ENCODE results near the gene LPP.

Gene LPP

DNA sequence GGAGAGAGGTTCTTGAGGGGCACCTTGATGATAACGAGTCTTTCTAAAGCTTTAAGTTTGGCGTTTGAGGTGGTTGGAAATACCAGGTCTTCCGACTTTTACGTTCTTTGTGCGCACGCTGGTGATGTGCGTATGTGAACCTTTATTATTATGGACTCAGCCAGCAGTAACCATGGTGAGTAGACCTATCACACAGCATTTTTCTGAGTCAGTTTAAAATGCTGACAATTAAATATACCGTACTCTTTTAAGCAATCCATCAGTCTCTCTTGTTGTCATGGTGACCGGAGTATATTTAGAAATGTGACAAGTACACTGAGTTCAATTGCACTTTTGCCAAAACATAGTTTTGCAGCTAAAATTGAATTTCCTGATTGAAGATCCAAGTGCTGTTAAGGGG is 172.2 kb downstream of the LPP start:
- H2AFZ ChIP-seq (ENCODE audit: low read depth, low read length, severe bottlenecking): no peak overlapping the region
- no peak overlapping the region for H3K4me3 ChIP-seq (ENCODE audit: insufficient read depth, low read length, poor library complexity, severe bottlenecking)
- no peaks in the 10 kb centered on the region for H3F3A ChIP-seq (ENCODE audit: insufficient read depth)
- no peak overlapping the region for H3K9ac ChIP-seq (ENCODE audit: low read length)
- no peak overlapping the region for H3K27ac ChIP-seq (ENCODE audit: low read depth, low read length)
- TF ChIP-seq EZH2phosphoT487 (conservative IDR thresholded peaks at IDR 0.05; ENCODE audit: low read length) (no peak), CTCF (IDR thresholded peaks at IDR 0.05; ENCODE audit: insufficient read depth, low read length, poor library complexity, severe bottlenecking) (no peak)
- H4K20me1 ChIP-seq (ENCODE audit: low read depth, low read length): no peaks in the 10 kb centered on the region
- H3K4me2 ChIP-seq (ENCODE audit: low read depth, low read length, poor library complexity, severe bottlenecking): no peak overlapping the region
- H3K9me3 ChIP-seq (ENCODE audit: insufficient read depth, low read length): no peaks in the 10 kb centered on the region
- H3K79me2 ChIP-seq (ENCODE audit: insufficient read depth, low read length): no peaks in the 10 kb centered on the region
- no peaks in the 10 kb centered on the region for H3K27me3 ChIP-seq (ENCODE audit: low read length)
- no peaks in the 10 kb centered on the region for H3K9me2 ChIP-seq (replicated peaks; ENCODE audit: insufficient read depth, low read length)
- no peaks in the 10 kb centered on the region; the same call in 1 of the 2 replicates for H3K36me3 ChIP-seq (ENCODE audit: low read length)

- Histone ChIP-seq H3K9ac (ENCODE audit: low read length) (no peak overlapping the region), H3K27me3 (ENCODE audit: low read length) (no peaks in the 10 kb centered on the region), H3K79me2 (ENCODE audit: insufficient read depth, low read length) (no peaks in the 10 kb centered on the region), H3K36me3 (ENCODE audit: low read length) (no peaks in the 10 kb centered on the region; the same call in 1 of the 2 replicates), H3K9me2 (replicated peaks; ENCODE audit: insufficient read depth, low read length) (no peaks in the 10 kb centered on the region), H3K27ac (ENCODE audit: low read depth, low read length) (no peak overlapping the region), H3K9me3 (ENCODE audit: insufficient read depth, low read length) (no peaks in the 10 kb centered on the region), H3F3A (ENCODE audit: insufficient read depth) (no peaks in the 10 kb centered on the region), H3K4me2 (ENCODE audit: low read depth, low read length, poor library complexity, severe bottlenecking) (no peak overlapping the region), H4K20me1 (ENCODE audit: low read depth, low read length) (no peaks in the 10 kb centered on the region), H3K4me3 (ENCODE audit: insufficient read depth, low read length, poor library complexity, severe bottlenecking) (no peak overlapping the region), H2AFZ (ENCODE audit: low read depth, low read length, severe bottlenecking) (no peak overlapping the region)
- TF ChIP-seq EZH2phosphoT487 (conservative IDR thresholded peaks at IDR 0.05; ENCODE audit: low read length) (no peak), CTCF (IDR thresholded peaks at IDR 0.05; ENCODE audit: insufficient read depth, low read length, poor library complexity, severe bottlenecking) (no peak)
These were observed 173.0 kb downstream of the LPP start for GRCh38 chr3:188326968-188327367.

- Histone ChIP-seq H3K27me3 (ENCODE audit: low read length) (no peaks in the 10 kb centered on the region), H3K4me2 (ENCODE audit: low read depth, low read length, poor library complexity, severe bottlenecking) (no peak overlapping the region), H3K79me2 (ENCODE audit: insufficient read depth, low read length) (no peaks in the 10 kb centered on the region), H3K9me2 (replicated peaks; ENCODE audit: insufficient read depth, low read length) (no peaks in the 10 kb centered on the region), H3K9me3 (ENCODE audit: insufficient read depth, low read length) (no peaks in the 10 kb centered on the region), H3K9ac (ENCODE audit: low read length) (no peak overlapping the region), H4K20me1 (ENCODE audit: low read depth, low read length) (no peaks in the 10 kb centered on the region), H3F3A (ENCODE audit: insufficient read depth) (no peaks in the 10 kb centered on the region), H2AFZ (ENCODE audit: low read depth, low read length, severe bottlenecking) (no peak overlapping the region), H3K27ac (ENCODE audit: low read depth, low read length) (no peak overlapping the region), H3K4me3 (ENCODE audit: insufficient read depth, low read length, poor library complexity, severe bottlenecking) (no peak overlapping the region), H3K36me3 (ENCODE audit: low read length) (no peaks in the 10 kb centered on the region; the same call in 1 of the 2 replicates)
- TF ChIP-seq CTCF (IDR thresholded peaks at IDR 0.05; ENCODE audit: insufficient read depth, low read length, poor library complexity, severe bottlenecking): no peak
These were observed 173.5 kb downstream of the LPP start for GRCh38 chr3:188327433-188327832.

Measured in SU-DHL-6 (cell line).